IMR-90 (cell line): ENCODE data around the gene IL20. TPM values are rescaled to one million over a fixed set of nuclear protein-coding genes. Genes with fewer than 3 reads are reported as not detected.

Experiments
- ATAC-seq: fragments of 200-7000 bp; cut with Tn5 transposase; 2 replicates; pipeline ENCODE4 v1.9.1; 2020; ENCODE audit warnings: low read depth, mild to moderate bottlenecking, moderate library complexity
- BruUV-seq: library from RNA; stranded (reverse); fragments of 400-500 nt; replicated peaks from 2 replicates; lab custom pipeline; 2021; lab: Mats Ljungman, UMichigan
- CTCF ChIA-PET: fragments of 300-600 bp; formaldehyde crosslinking; extraction: SDS; loops from one replicate; lab custom pipeline; 2021; ENCODE audit warnings: antibody characterized with exemption; lab: Yijun Ruan, JAX
- POLR2A ChIA-PET: fragments of 300-600 bp; sonication (Branson Sonifier 250); formaldehyde crosslinking; loops from one replicate; lab custom pipeline; 2022; ENCODE audit warnings: antibody characterized with exemption; ENCODE audit not compliant: unreplicated experiment; lab: Charles Lee
- DNase-seq: peaks from one replicate; pipeline ENCODE4 v3.0.0; 2013
- H2AFZ ChIP-seq: replicated peaks from 2 replicates; pipeline ENCODE3; 2013; ENCODE audit warnings: low read length, mild to moderate bottlenecking; ENCODE audit not compliant: poor library complexity
- H2AK5ac ChIP-seq: 2 replicates; pipeline ENCODE4 v1.6.1; 2013; ENCODE audit warnings: low read depth, low read length, inconsistent platforms
- H2AK9ac ChIP-seq: replicated peaks from 2 replicates; pipeline ENCODE3; 2013; ENCODE audit warnings: mild to moderate bottlenecking, low read depth, low read length, moderate library complexity; ENCODE audit not compliant: poor library complexity
- H2BK120ac ChIP-seq: 2 replicates; pipeline ENCODE4 v1.6.1; 2013; ENCODE audit warnings: low read depth, low read length, inconsistent platforms
- H2BK15ac ChIP-seq: 3 replicates; pipeline ENCODE4 v1.6.1; 2013; ENCODE audit warnings: low read depth, low read length, inconsistent platforms
- H2BK20ac ChIP-seq: 2 replicates; pipeline ENCODE4 v1.6.1; 2013; ENCODE audit warnings: low read depth, mild to moderate bottlenecking, inconsistent platforms, low read length, moderate library complexity
- H2BK5ac ChIP-seq: 2 replicates; pipeline ENCODE4 v1.6.1; 2013; ENCODE audit warnings: mild to moderate bottlenecking, low read depth, low read length, inconsistent platforms; ENCODE audit not compliant: poor library complexity, severe bottlenecking
- H3K14ac ChIP-seq: replicated peaks from 2 replicates; pipeline ENCODE4 v1.6.1; 2013; ENCODE audit warnings: low read depth, low read length, inconsistent platforms
- H3K18ac ChIP-seq: 2 replicates; pipeline ENCODE4 v1.6.1; 2013; ENCODE audit warnings: low read depth, low read length, control low read depth
- H3K23ac ChIP-seq: 2 replicates; pipeline ENCODE4 v1.6.1; 2013; ENCODE audit warnings: low read depth, low read length, inconsistent platforms
- H3K27ac ChIP-seq: 2 replicates; pipeline ENCODE4 v1.5.1; 2013; ENCODE audit warnings: mild to moderate bottlenecking, control low read depth, low read length; ENCODE audit not compliant: insufficient read depth
- H3K27me3 ChIP-seq: 2 replicates; pipeline ENCODE4 v1.6.1; 2013; ENCODE audit warnings: low read length; ENCODE audit not compliant: control insufficient read depth, insufficient read depth
- H3K36me3 ChIP-seq: 2 replicates; pipeline ENCODE4 v1.6.1; 2013; ENCODE audit warnings: low read length, mixed read lengths; ENCODE audit not compliant: control insufficient read depth, insufficient read depth
- H3K4ac ChIP-seq: 2 replicates; pipeline ENCODE4 v1.6.1; 2013; ENCODE audit warnings: low read depth, low read length, inconsistent platforms
- H3K4me1 ChIP-seq: 2 replicates; pipeline ENCODE4 v1.6.1; 2013; ENCODE audit warnings: low read length, mixed read lengths; ENCODE audit not compliant: control insufficient read depth, insufficient read depth
- H3K4me2 ChIP-seq: 2 replicates; pipeline ENCODE4 v1.6.1; 2013; ENCODE audit warnings: low read depth, mild to moderate bottlenecking, control low read depth, low read length, moderate library complexity
- H3K4me3 ChIP-seq: 2 replicates; pipeline ENCODE4 v1.5.1; 2013; ENCODE audit warnings: low read depth, mild to moderate bottlenecking, control low read depth, low read length, moderate library complexity; ENCODE audit not compliant: insufficient read depth
- H3K56ac ChIP-seq: 2 replicates; pipeline ENCODE4 v1.6.1; 2013; ENCODE audit warnings: low read length, inconsistent platforms; ENCODE audit not compliant: insufficient read depth; ENCODE audit errors: extremely low read depth
- H3K79me1 ChIP-seq, 2 experiments: 2 replicates each; pipeline ENCODE4 v1.6.1; 2013; ENCODE audit warnings: low read length in 2 of 2, inconsistent platforms in 1 of 2, low read depth in 1 of 2
- H3K9ac ChIP-seq: 2 replicates; pipeline ENCODE4 v1.6.1; 2013; ENCODE audit warnings: low read depth, low read length, control low read depth
- H3K9me1 ChIP-seq: 2 replicates; pipeline ENCODE4 v1.6.1; 2013; ENCODE audit warnings: low read length, inconsistent platforms; ENCODE audit not compliant: insufficient read depth
- H3K9me3 ChIP-seq: 2 replicates; pipeline ENCODE4 v1.6.1; 2013; ENCODE audit warnings: low read length; ENCODE audit not compliant: control insufficient read depth, insufficient read depth
- H4K20me1 ChIP-seq: 2 replicates; pipeline ENCODE4 v1.6.1; 2013; ENCODE audit warnings: low read length, inconsistent platforms; ENCODE audit not compliant: insufficient read depth
- H4K5ac ChIP-seq: 2 replicates; pipeline ENCODE4 v1.6.1; 2013; ENCODE audit warnings: mild to moderate bottlenecking, low read depth, low read length, control low read depth
- H4K8ac ChIP-seq, 2 experiments: 2 replicates each; pipeline ENCODE4 v1.6.1; 2013; ENCODE audit warnings: low read depth in 2 of 2, low read length in 2 of 2, control low read depth in 1 of 2, inconsistent platforms in 1 of 2
- H4K91ac ChIP-seq: 2 replicates; pipeline ENCODE4 v1.6.1; 2013; ENCODE audit warnings: low read depth, low read length, inconsistent platforms; ENCODE audit not compliant: insufficient read depth
- BHLHE40 ChIP-seq: fragments of 150-350 bp; IDR thresholded peaks from 2 replicates; pipeline ENCODE4 v1.6.1; 2016; ENCODE audit warnings: mild to moderate bottlenecking, low read depth, low read length
- CEBPB ChIP-seq: IDR thresholded peaks from 2 replicates; pipeline ENCODE4 v1.6.1; 2012; ENCODE audit warnings: low read depth, low read length, improper control_type of control experiment
- CHD1 ChIP-seq: IDR thresholded peaks from 2 replicates; pipeline ENCODE4 v1.6.1; 2012; ENCODE audit warnings: low read depth, low read length, improper control_type of control experiment
- CTCF ChIP-seq: conservative IDR thresholded peaks from 2 replicates; pipeline ENCODE4 v1.5.1; 2012; ENCODE audit warnings: mild to moderate bottlenecking, low read depth, low read length, improper control_type of control experiment
- FOS ChIP-seq: fragments of 150-350 bp; IDR thresholded peaks from 2 replicates; pipeline ENCODE4 v1.6.1; 2016; ENCODE audit warnings: low read depth, low read length
- MAFK ChIP-seq: IDR thresholded peaks from 2 replicates; pipeline ENCODE4 v1.6.1; 2012; ENCODE audit warnings: low read depth, low read length, improper control_type of control experiment
- MAZ ChIP-seq: IDR thresholded peaks from 2 replicates; pipeline ENCODE4 v1.6.1; 2012; ENCODE audit warnings: low read depth, mild to moderate bottlenecking, low read length, improper control_type of control experiment, moderate library complexity, borderline replicate concordance
- POLR2A ChIP-seq: IDR thresholded peaks from 2 replicates; pipeline ENCODE4 v1.6.1; 2012; ENCODE audit warnings: mild to moderate bottlenecking, low read depth, low read length
- RAD21 ChIP-seq: IDR thresholded peaks from 2 replicates; pipeline ENCODE4 v1.6.1; 2012; ENCODE audit warnings: low read length, improper control_type of control experiment
- RCOR1 ChIP-seq: IDR thresholded peaks from 2 replicates; pipeline ENCODE4 v1.6.1; 2012; ENCODE audit warnings: mild to moderate bottlenecking, low read length, improper control_type of control experiment; ENCODE audit not compliant: insufficient replicate concordance
- RFX5 ChIP-seq: IDR thresholded peaks from 2 replicates; pipeline ENCODE4 v1.8.0; 2012; ENCODE audit warnings: low read depth, mild to moderate bottlenecking, low read length, moderate library complexity
- SMC3 ChIP-seq: fragments of 150-350 bp; IDR thresholded peaks from 2 replicates; pipeline ENCODE4 v1.6.1; 2016; ENCODE audit warnings: low read depth, mild to moderate bottlenecking, antibody characterized with exemption, low read length, moderate library complexity
- USF2 ChIP-seq: fragments of 150-350 bp; IDR thresholded peaks from 2 replicates; pipeline ENCODE4 v1.6.1; 2017; ENCODE audit warnings: mild to moderate bottlenecking, antibody characterized with exemption, low read length, low read depth
- WGBS, 2 experiments: methylation state at CpG; one replicate each; pipeline versions ENCODE4 v1.1.5 to v1.1.7; 2013; ENCODE audit warnings: missing lambda C conversion rate in 2 of 2; ENCODE audit not compliant: insufficient read length in 1 of 2; ENCODE audit errors: extremely low coverage in 2 of 2; 5-methylcytosine and 5-hydroxymethylcytosine counted together
- dilution Hi-C: fragments of 300-500 bp; cut with HindIII; formaldehyde crosslinking; loops from one replicate; pipeline ENCODE4 v1.14.3; 2018; ENCODE audit warnings: low sequenced_read_pairs; ENCODE audit not compliant: unreplicated experiment
- in situ Hi-C: fragments of 300-500 bp; cut with MboI; formaldehyde crosslinking; loops from 3 replicates; pipeline ENCODE4 v1.14.3; 2019; ENCODE audit warnings: low sequenced_read_pairs, inconsistent platforms, mixed read lengths
- intact Hi-C: fragments of 100-400 bp; cut with micrococcal nuclease; formaldehyde crosslinking; loops from 2 replicates; pipeline ENCODE4 v1.10.0; 2022
- polyA plus RNA-seq, 3 experiments: library from polyadenylated mRNA; depleted of rRNA; stranded (reverse); fragments of >200 nt; gene quantifications; 2 replicates each; pipeline ENCODE4 v1.2.3, GENCODE V29; 2012; ENCODE audit warnings: low replicate concordance in 1 of 3
- total RNA-seq: library from RNA; depleted of rRNA; stranded (reverse); fragments of >200 nt; gene quantifications from 2 replicates; pipeline ENCODE4 v1.2.3, GENCODE V29; 2012
- TF ChIP-seq, protein P1 (sequence below): fragments of 150-350 bp; IDR thresholded peaks from 2 replicates; pipeline ENCODE4 v1.6.1; 2016; ENCODE audit warnings: low read depth, mild to moderate bottlenecking, low read length, moderate library complexity, borderline replicate concordance

The IL20 gene
- total and polyA plus RNA-seq, 2 of the 4 experiments (the other 2 are of a cell fraction): not detected

GRCh38 chr1:206835186-206835585 is 30.2 kb upstream of the IL20 start:
- in situ Hi-C loops: no loop called here

More at GRCh38 chr1:206835186-206835585, 30.2 kb upstream of the IL20 start:
- H4K91ac ChIP-seq: no peak overlapping the region
- BruUV-seq: no TSS peak
- POLR2A ChIA-PET: no interaction called here
- H3K4me3 ChIP-seq: no peak overlapping the region
- CTCF ChIA-PET: interaction anchor here (0.8 kb wide), 1 partner anchor 30 kb away, joined by 3 read pairs; the partner anchor contains the start of gene IL20
- no peak overlapping the region; the same call in 1 of the 2 replicates for H2AK5ac ChIP-seq
- H3K79me1 ChIP-seq: no peaks in the 10 kb centered on the region
- H4K20me1 ChIP-seq: no peaks in the 10 kb centered on the region
- peaks cover 7% of the 10 kb centered on the region for H3K9me1 ChIP-seq
- H3K18ac ChIP-seq: no peak overlapping the region
- no peak overlapping the region for H2BK20ac ChIP-seq
- H3K4ac ChIP-seq: no peak overlapping the region
- DNase-seq: no peak
- H2AK9ac ChIP-seq: no peak overlapping the region
- H3K36me3 ChIP-seq: no peaks in the 10 kb centered on the region
- H3K56ac ChIP-seq: no peak overlapping the region
- no peak overlapping the region for H2BK120ac ChIP-seq
- no peaks in the 10 kb centered on the region for H3K9me3 ChIP-seq
- H3K9ac ChIP-seq: no peak overlapping the region
- no CpG with 5 or more reads among the region's 3 CpGs for WGBS, 2 experiments
- peaks cover 10% of the 10 kb centered on the region for H3K4me1 ChIP-seq
- no peak overlapping the region for H3K4me2 ChIP-seq
- no peak overlapping the region for H2AFZ ChIP-seq
- TF ChIP-seq MAFK (no peak), RAD21 (no peak), MAZ (no peak), CTCF (no peak), CEBPB (no peak), RFX5 (no peak), RCOR1 (no peak), USF2 (no peak), SMC3 (no peak), CHD1 (no peak), POLR2A (no peak), FOS (no peak), BHLHE40 (no peak)
- TF ChIP-seq, protein P1, sequence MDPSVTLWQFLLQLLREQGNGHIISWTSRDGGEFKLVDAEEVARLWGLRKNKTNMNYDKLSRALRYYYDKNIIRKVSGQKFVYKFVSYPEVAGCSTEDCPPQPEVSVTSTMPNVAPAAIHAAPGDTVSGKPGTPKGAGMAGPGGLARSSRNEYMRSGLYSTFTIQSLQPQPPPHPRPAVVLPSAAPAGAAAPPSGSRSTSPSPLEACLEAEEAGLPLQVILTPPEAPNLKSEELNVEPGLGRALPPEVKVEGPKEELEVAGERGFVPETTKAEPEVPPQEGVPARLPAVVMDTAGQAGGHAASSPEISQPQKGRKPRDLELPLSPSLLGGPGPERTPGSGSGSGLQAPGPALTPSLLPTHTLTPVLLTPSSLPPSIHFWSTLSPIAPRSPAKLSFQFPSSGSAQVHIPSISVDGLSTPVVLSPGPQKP: no peak
- no peak overlapping the region for H4K5ac ChIP-seq
- H3K27me3 ChIP-seq: peaks cover 7% of the 10 kb centered on the region
- no peak for ATAC-seq
- H3K14ac ChIP-seq: no peak overlapping the region
- no peak overlapping the region for H3K27ac ChIP-seq
- H2BK5ac ChIP-seq: no peak overlapping the region
- H3K23ac ChIP-seq: no peak overlapping the region
- intact Hi-C loops (no loop called here), dilution Hi-C loops (no loop called here)
- H4K8ac ChIP-seq: no peak overlapping the region
- H2BK15ac ChIP-seq: no peak overlapping the region
